ENCODE measurements around the gene RANBP1.

The RANBP1 gene

GRCh38 chr22:20088263-20088648, 27.6 kb upstream of the RANBP1 start:
- DNase-seq (ENCODE audit: low read depth in 2 of 2): no peak

GRCh38 chr22:20089226-20089976, 26.5 kb upstream of the RANBP1 start:
- no peak for DNase-seq (ENCODE audit: low read depth in 2 of 2)

- no peak for DNase-seq (ENCODE audit: low read depth in 2 of 2)
Observed at GRCh38 chr22:20089977-20090729, 25.8 kb upstream of the RANBP1 start.

- no peak for DNase-seq (ENCODE audit: low read depth in 2 of 2)
Observed at GRCh38 chr22:20090730-20091240, 25.1 kb upstream of the RANBP1 start.

DNA sequence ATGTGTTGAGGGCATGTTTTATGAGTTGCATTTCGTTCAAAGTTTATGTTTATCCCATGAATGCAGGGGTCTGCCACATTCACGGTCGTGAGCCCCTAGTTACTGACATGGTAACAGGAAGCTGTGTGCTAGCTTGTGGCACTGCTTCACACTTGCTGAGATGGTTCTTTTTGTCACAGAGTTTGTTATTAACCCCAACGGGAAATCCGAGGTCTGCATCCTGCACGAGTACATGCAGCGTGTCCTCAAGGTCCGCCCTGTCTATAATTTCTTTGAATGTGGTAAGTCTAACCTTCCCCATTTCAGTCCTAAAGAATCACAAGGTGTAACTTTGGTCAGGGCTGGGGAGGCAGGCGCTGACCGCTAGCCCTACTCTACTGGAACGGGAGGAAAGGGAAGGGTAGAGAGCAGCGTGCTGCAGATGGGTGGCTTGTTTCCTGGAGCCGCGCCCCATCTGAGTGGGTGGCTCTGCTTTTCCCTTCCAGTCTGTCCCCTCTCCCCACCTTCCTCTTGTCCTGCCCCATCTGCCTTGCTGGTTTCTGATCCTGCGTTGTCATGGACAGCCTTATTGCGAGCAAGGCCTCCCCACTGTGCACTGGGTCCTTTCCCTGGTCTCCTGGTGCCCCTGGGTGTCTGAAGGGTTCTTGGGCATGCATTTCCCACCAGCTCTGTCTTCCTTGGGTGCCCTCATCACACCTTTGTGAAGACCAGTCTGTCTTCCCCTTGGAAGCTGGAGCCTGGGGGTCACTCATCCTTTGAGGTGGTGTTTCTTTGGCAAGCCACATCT, 24.0 kb upstream of the RANBP1 start:
- no peak for DNase-seq (ENCODE audit: low read depth in 2 of 2)

DNA sequence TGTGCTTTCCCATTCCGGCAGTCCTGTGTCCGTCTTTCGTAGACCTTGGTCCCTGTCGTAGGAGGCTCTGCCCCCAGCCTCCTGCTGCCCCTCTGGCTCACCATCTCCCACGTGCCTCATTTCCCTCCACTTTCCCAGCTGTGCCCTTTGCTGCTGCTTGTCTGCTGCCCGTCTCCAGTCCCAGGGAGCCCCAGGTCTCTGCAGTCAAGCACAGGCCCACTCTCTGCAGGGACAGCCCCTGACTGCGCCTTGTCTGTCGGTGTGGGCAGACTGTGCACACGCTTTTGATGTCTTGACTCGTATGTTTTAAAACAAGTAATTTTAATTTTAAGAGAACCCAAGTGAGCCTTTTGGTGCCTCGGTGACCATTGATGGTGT, 23.4 kb upstream of the RANBP1 start:
- no peak for DNase-seq (ENCODE audit: low read depth in 2 of 2)

- DNase-seq (ENCODE audit: low read depth in 2 of 2): no peak
Observed at GRCh38 chr22:20093418-20094196, 22.3 kb upstream of the RANBP1 start.

DNA sequence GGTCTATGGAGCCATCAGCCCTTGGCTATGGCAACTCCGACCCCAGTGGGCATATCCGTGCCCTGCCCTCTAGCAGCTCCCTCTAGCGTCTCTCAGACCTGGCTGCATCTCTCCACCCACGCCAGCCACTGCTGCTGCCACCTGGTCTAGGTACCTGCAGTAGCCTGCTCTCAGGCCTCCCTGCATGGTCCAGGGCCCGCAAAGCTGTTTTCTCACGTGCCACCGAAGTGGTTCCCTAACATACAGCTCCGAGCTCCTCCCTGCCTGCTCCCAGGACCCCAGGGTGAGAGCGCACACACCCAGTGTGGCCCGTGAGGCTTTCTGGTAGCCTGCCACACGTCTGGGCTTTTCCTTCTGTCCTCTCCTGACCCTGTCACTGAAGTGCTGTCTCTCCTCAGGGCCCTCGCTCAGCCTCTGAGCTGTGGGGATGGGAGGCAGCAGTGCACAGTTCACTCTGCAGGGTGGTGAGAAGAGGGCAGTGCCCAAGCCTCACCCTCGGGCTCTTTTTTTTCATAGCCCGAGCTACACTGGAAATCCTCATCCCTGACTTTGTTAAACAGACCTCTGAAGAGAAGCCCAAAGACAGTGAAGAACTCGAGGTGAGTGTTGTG, 21.6 kb upstream of the RANBP1 start:
- no peak for DNase-seq (ENCODE audit: low read depth in 2 of 2)

DNA sequence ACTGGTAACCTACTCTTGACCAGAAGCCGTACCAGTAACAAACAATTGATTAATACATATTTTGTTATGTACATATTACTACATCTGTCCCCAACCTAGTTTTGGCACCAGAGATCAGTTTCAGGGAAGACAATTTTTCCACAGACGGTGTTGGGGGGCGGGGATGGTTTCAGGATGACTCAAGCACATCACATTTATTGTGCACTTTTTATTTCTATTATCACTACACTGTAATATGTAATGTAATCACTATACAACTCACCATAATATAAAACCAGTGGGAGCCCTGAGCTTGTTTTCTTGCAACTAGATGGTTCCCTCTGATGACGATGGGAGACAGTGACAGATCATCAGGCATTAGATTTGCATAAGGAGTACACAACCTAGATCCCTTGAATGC, 20.4 kb upstream of the RANBP1 start:
- no peak for DNase-seq (ENCODE audit: low read depth in 2 of 2)

DNA sequence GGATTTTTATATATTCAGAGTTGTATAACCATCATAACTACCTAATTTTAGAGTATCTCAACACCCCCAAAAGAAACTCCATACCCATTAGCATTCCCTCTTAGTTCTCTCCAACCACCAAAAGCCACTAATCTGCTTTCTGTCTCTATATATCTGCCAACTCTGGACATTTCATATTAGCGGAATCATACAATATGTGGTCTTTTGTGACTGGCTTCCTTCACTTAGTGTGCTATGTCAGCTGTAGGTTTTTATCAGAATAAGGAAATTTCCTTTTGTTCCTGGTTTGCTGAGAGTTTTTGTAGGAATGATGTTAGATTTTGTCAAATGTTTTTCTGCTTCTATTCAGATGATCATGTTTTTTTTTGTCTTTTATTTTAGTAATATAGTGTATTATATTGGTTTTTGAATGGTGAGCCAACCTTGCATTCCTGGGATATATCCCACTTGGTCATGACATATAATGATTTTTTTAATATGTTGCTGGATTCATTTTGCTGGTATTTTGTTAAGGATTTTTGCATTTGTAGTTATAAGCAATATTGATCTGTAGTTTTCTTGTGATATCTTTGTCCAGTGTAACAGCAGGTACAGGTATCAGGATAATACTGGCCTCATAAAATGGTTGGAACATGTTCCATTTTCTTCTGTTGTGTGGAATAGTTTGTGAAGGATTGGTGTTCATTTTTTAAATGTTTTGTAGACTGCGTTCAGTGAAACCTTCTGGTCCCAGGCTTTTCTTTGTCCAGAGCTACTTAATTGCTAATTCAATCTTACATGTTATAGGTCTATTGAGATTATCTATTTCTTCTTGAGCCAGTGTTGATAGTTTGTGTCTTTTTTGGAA, 19.1 kb upstream of the RANBP1 start:
- no peak for DNase-seq (ENCODE audit: low read depth in 2 of 2)

- DNase-seq (ENCODE audit: low read depth in 2 of 2): no peak
Observed at GRCh38 chr22:20099099-20099711, 16.7 kb upstream of the RANBP1 start.

DNA sequence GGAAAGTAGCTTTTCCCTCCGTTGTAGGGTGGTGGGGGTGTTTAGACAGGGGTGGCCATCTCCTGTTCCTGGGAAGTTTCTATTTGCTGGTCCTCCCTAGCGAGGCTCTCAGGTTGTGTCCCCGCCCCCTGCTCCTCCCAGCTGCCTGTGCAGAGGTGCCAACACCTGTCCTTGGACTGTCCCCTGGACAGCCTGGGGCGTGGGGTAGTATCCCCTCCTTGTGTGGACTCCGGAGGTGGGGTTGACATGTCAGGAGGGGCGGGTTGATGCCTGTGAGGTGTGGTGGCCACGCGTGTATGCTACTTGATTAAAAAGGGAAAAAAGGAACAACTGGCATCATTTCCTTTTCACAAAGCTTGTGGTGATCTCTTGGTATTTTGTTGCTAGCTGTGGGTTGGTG, 14.3 kb upstream of the RANBP1 start:
- DNase-seq (ENCODE audit: low read depth in 2 of 2): no peak

- DNase-seq (ENCODE audit: low read depth in 2 of 2): no peak
Observed at GRCh38 chr22:20102203-20102780, 13.6 kb upstream of the RANBP1 start.

DNA sequence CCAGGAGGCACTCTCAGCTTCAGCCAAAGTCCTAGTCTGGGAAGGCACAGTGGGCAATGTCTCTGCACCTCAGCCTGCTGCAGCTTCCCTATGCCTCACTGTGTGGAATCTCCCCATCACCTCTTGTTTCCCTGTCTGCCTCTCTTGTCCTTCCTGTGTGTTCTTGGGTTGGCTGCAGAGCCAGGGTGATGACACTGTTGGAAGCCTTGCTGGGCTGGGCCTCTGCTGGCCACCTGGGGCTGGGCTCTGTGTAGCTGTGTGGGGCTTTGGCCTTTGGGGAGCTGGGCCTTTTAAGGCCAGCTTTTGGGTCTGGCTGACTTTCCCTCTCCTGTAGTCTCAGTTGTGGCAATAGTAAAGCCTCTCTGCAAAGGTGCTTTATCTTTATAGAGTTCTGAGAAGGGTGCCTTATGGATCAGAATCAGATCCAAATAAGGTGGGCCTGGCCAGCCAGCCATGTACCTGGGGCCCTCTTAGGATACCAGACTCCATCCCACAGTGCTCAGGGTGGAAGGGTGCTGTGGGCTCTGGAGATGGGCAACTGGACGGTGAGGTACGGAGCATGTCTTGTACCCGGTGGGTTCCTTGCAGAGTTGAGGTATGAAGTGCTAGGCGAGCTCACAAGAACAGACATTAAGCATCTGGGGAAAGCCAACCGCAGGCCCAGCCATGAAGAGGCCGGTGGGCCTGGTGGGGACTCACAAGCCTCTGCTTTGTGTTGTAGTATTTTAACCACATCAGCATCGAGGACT, 10.3 kb upstream of the RANBP1 start:
- no peak for DNase-seq (ENCODE audit: low read depth in 2 of 2)

GRCh38 chr22:20106205-20106848, 9.6 kb upstream of the RANBP1 start:
- DNase-seq (ENCODE audit: low read depth in 2 of 2): no peak

- no peak for DNase-seq (ENCODE audit: low read depth in 2 of 2)
Observed at GRCh38 chr22:20106849-20107237, 9.1 kb upstream of the RANBP1 start.

DNA sequence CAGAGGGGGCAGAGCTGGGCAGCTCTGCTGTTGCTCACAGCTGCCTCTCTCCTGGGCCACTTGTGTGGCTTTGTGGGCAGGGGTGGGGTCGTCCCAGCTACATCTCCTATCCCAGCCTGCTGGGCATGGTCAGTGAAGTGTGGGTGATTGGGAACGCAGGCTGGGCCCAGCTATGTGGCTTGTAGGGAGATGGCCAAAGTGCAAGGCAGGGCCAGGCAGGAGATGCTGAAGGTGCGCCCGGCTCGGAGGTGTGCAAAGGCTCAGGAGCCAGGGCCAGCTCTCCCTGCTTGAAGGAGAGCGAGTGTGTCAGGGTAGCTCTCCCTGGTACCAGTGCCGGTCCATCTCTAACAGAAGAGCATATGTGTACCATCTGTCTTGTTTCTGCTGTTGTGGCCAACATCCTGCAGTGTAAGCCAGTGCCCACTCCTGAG, 8.4 kb upstream of the RANBP1 start:
- no peak for DNase-seq (ENCODE audit: low read depth in 2 of 2)

Data from stimulated activated CD8-positive, alpha-beta memory T cell treated with anti-CD3 and anti-CD28 coated beads, Interleukin-7, amount 100 ng/mL, for 1 hour (primary cell).